Fibroblast of lung (primary cell): ENCODE measurements around the gene GLRX3.

Experiments used
- CTCF ChIP-seq, 2 donors: IDR thresholded peaks in 1 of 2; conservative IDR thresholded peaks in 1 of 2; 1 replicate in 1 of 2; 2 replicates in 1 of 2; pipeline ENCODE4 v1.5.1; 2011 to 2012; ENCODE audit warnings: low read length in 2 of 2, control low read depth in 1 of 2, inconsistent platforms in 1 of 2, low read depth in 1 of 2, mild to moderate bottlenecking in 1 of 2
- EZH2 ChIP-seq: IDR thresholded peaks from 2 replicates; pipeline ENCODE4 v1.5.1; 2012; ENCODE audit warnings: low read length, control low read depth, mild to moderate bottlenecking; ENCODE audit errors: missing control alignments

GRCh38 chr10:130226012-130226411 lies 89.8 kb downstream of the GLRX3 start:
- TF ChIP-seq CTCF (conservative IDR thresholded peaks at IDR 0.05 in 1 of 2, IDR thresholded peaks at IDR 0.05 in 1 of 2; ENCODE audit: low read depth in 1 of 2, low read length in 2 of 2) (no peak), EZH2 (no peak)
